Daoy (cell line): ENCODE measurements around the gene FRMD1. TPM values are rescaled to one million over a fixed set of nuclear protein-coding genes. Genes with fewer than 3 reads are reported as not detected.

Experiments
- DNase-seq: peaks from one replicate; pipeline ENCODE4 v3.0.0-alpha.2; 2015; ENCODE audit warnings: low read depth
- total RNA-seq: library from RNA; depleted of rRNA; stranded (reverse); fragments of >200 nt; shearing (Covaris generic); gene quantifications from 2 replicates; pipeline ENCODE4 v1.2.3, GENCODE V29; 2014

Gene FRMD1
- total RNA-seq, 1 experiment from 2014 or later = not detected

DNA sequence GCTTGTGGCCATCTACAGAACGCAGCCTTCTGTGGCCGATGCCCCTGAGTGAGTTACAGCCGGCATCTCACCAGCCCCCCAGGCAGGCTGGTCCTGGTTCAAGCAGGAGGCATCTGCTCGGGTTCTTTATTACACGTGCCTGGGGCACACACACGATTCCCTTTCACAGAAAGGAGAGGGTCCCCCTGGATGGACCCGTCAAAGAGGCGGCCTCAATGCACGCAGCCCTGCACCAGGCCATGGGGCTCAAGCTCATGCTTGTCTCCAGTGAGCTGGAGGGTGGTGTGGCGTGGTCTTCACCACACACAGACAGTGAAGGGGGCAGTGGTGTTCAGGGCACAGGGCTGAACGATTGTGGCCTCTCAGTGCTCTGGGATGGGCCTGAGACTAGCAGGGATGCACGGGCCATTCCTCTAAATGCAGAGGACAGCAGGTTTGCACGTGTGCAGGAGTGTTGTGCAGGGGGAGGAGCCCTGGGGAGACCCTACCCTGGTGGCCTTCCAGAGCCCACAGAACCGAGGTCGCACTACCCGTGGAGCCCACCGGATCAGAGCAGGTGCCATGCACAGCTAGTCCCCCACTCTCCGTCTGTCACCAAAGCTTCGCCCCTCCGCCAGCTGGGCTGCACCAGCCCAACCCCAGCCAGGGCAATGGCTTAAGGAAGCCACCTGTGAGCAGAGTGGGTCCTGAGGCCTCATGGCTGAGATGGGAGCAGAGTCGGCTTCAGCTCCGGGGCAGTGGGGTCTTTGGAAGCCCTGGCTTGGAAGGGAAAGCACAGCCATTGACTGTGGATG, 23.1 kb downstream of the FRMD1 start:
- DNase-seq = no peak

DNA sequence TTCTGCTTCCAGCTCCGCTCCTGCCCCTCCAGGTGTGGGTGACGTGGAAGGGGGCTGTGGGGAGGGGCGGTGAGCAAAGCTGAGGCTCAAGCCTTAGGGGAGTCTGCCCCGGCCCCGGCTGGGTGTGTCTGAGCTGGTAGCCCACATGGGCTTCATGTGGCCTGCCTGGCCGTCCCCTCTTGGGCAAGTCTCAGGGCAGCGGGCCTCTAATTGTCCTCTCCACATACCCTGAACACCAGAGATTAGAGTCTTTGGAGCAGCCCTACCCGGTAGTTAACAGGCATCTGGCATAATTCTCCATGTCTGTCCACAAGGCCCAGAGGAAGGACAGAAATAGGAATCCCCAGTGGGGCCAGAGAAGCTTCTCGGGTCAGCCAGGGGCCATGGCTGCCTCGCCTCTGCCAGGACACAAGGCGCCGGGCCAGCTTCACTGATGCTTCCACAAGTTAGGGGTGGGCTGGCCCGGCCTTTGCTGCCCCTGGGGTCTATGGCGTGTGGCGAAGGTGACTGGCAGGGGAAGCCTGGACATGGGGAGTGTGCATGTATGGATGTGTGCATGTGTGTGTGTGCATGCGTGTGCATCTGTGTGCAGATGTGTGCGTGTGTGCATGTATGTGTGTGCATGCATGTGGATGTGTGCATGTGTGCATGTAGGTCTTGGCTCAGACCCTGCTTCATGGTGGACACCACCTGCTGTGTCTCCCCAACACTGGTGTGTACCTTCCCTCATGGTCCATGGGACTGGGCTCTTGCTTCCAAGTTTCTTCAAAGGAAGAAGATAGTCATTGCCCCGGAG, 24.0 kb downstream of the FRMD1 start:
- no peak for DNase-seq

DNA sequence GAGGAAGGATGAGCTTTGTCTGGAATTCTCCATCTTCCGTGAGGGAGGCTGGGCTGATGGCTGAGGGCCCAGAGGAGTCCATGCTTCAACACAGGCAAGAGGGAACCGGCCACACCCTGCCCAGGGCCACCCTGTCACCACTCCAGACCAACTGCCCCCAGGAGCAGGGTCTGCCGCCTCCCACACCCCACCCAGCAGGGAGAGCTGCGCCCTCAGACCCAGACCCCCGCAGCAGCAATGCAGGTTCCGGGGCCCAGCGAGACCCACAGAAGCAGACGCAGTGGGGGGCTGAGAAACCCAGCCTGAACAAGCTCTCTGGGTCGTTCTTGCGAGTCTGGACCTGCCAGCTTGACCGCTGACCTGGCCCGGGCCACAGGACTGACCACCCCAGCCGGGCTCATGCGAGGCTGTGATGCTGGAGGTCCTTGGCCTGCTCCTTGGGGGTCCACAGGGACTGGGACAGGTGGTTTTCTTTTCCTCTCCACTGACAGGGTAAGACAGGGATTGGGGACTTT, 25.0 kb downstream of the FRMD1 start:
- DNase-seq = no peak

DNA sequence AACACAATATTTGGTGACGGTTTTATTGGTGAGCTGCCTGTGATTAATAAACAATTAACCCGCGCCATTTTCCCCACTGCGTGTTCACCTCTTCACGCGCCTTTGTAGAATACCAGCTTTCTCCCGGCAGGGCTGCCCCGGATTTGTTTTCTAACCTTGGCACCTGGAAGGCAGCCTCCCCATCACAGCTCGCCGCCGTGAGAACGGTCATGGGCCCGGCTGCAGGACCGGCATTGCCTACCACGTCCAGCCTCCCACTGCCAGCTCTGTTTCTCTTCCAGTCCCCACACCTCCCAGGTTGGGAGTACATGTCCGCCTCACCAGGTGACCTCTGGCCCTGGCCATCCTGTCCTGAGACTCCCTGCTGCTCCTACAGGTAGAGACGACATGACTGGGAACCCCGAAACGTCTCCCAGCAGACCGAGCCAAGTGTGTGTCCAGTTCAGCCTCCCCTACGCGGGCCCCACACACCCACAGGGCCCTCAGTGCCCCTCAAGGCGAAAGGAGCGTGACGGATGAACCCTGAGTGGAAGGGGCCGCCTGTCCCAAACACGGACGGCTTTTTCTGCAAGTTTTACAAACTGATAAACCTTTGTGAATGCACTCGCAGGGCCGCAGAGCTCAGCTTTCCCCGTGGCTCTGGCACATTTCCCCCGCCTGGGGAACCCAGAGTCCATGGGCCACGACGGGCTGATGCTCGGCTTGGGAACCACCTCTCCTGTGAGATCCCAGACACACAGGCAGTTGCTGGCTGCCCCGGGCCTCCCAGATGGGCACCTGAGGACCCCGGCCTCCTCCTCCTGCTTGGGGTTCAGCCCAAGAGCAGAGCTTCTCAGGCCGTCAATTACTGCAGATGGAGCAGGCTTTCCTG, 25.7 kb downstream of the FRMD1 start:
- DNase-seq = no peak

DNA sequence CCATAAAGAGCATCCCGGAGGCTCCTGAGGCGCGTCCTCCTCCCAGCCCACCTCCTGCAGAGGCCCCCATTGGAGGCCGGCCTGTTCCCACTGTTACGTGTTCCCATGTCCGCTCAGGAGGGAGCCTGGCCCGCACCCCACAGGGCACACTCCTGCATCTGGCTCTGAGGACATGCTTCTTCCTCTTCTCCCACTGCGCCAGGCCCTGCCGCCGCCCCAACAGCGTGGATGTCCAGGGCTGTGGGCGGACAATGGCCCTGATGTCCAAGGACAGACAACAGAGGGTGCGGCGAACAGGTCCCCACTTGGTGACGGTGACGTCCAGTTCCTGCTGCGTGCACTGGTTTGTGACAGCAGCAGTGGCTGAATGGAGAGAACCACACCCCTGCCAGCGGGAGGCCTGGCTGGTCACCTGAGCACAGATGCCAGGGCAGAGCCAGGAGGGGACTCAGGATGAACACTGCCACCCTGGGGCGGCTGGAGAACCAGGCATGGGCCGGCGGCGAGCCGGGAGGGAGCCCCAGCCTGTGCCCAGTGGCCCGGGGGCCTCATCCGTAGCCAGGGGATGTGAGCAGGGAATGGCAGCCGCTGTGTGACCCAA, 26.6 kb downstream of the FRMD1 start:
- DNase-seq = no peak

DNA sequence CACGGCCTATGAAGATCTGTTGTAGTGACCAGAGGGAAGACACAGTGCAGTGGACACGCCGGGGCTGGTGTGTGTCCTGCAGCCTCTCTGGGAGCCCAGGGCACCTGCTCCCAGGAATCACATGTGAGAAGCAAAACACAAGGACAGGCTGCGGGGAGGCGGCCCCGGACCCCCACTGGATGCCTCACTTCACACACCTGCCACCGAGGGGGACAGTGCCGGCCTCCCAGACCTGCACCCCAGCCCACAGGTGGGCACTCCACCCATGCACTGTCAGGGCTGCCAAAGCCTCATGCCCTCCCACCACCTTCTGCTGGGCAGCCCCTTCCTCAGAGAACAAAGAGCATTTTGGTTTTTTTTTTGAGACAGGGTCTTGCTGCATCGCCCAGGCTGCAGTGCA, 27.4 kb downstream of the FRMD1 start:
- DNase-seq = no peak

DNA sequence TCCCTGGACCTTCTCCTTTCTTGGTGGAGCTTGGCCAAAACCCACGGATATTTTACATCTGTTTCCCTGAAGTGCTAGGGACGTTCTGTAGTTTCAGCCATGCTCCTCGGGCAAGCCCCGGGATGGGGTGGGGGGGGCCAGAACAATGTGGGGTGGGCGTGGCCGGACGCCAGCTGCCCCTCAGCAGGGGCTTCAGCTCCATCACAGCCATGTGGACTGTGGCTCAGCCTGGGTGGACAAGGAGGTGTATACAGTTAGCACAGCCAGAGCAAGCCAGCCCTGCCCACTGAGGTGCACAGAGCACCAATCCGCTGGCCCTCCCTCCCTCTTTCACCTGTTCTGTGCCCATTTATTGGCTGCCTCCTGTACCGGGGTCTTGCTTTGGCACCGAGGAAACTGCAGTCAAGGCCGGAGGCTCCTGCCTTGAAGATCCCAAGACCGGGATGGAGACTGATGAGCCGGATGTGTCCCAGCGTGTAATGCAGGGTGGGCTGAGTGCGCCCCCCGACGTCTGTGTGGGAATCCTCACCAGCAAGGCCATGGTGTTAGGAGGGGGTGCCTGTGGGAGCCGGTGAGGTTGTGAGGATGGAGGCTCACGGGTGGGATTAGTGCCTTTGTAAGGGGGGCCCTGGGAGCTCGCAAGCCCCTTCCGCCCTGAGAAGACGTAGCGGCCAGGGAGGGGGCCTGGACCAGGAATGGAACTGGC, 28.0 kb downstream of the FRMD1 start:
- DNase-seq = peak; percentile 23

DNA sequence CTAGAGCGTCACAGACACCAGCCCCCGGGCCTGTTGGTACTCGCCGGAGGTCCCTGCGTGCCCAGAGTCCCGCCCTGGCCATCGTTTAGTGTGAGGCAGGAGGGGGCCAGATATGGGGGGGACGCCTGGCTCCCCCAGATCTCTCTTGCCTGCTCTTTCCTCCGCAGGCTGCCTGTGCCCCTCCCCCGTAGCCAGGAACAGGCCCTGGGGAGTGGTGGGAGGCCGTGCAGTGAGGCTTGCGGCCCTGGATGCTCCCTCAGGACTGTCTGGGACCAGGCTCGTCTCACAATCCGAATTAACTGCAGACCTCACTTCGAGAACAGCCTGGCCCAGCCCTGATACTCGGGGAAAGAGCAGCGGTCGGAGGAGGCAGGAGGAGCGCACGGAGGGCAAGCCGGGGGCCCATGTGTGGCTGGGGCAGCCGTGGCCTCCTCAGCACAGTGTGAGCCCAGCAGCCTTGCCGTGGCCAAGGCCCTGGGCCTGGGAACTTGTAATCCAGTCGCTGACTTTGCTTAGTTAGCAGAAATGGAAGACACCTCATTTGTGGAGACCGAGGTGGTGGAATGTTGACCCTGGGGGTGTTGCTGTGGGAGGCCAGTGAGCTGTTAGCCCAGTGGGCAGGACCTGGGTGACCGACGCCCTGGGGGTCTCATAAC, 28.7 kb downstream of the FRMD1 start:
- DNase-seq = no peak

DNA sequence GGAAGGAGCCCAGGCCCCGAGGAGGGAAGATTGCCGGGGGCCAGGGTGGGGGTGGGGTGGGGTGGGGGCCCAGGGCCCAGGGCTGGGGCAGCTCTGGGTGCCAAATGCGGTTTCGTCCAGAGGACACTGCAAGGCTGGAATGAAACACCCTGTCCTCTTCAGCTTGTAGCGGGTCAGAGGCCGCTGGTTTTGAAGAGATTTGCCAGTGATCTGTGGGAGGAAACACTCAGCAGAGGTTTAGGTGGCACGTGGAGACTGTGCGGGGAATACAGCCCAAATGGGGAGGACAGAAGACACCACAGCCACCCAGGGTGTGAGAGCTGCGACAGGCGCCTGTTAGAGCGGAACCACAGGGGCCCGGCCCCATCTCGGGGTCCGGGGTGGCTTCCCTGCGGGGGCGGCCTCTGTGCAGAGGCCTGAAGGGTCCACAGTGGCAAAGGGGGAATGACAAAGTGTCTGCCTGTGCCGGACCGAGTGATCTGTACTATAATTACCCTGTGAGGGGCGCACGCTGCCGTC, 29.2 kb downstream of the FRMD1 start:
- no peak for DNase-seq

DNA sequence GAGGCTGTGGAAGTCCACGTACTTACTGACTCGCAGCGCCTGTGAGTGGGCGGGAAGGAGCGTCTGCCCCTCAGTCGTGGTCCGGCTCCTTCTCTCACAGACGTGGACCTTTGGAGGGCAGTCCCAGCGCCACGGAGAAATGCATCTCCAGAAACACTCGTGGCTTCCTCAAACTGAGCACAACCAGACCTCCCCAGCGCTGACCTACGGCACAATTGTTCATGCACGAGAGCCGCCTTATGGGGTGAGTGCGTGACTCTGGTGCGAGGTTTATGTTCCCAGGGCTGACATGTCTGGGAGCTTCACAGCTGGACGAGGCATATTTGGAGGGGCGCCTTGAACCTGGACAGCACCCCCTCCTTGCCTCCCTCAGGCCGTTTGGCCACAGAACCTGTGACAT, 29.7 kb downstream of the FRMD1 start:
- DNase-seq = no peak

DNA sequence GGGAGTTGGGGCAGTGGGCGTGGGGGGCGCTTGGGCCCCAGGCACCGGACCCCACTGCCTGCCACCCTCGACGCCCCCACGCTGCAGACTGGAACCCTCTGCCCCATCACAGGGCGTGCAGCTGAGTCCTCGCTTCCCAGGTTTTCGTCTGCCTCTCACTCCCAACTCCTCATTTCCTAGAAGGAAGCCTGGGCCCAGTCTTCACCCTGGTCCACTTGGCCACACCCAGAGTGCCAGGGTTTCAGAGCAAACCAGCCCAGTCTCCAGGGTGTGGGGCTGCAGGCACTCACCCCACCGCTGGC, 30.3 kb downstream of the FRMD1 start:
- DNase-seq = no peak

DNA sequence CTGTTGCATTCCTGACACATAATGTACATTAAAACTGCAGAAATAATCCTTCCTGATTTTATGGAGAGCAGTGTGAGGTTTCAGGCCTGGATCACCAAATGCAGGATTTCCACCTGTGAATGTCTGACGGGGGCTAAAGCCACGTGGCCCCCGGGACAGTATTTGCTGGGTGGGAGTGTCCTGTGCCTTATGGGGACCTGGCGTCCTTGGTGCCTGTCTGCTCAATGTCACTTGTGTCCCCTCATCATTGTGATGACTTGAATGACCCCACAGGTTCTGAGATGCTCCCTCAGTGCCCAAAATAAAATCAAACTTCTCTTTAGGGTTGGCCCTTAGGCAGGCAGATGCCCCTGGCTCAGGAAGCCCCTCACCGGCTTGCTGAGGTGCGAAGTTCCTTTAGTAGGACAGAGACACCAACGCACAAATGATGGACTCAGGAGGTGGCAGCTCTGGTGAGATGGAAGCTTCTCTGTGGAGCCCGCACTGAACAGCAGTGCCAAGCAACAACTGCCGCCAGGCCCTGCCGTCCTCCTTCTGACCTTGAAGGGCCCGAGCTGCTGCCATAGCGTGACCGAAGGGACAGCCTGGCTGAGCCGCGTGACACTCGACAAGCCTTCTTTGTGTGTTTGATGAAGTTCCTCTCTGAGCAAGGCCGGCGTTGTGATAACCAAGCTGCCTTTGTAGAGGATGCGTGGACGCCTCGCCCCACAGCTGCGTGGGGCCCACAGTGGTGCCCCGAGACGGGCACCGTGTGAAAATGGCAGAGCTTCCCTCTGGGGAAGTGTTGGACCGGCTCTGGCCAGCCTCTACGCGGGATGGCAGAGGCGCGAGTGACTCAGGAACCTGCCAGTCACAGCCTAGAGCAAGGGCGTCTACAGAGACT, 30.9 kb downstream of the FRMD1 start:
- DNase-seq = no peak

DNA sequence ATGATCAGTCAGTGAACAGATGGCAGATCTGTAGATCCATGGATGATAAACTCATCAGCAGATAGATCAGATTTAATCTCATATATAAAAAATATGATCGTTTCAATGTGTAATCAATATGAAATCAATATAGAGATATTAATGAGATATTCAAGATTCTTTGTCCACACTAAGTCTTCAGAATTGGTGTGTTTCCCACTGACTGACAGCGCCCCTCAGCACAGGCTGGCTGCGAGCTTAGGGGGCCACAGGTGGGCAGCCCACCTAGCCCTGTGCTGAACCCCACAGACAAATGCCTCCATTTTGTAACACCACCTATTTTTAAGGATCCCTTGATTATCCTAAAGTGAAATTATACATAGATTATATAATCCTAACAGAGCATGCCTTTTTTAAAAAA, 32.3 kb downstream of the FRMD1 start:
- no peak for DNase-seq

DNA sequence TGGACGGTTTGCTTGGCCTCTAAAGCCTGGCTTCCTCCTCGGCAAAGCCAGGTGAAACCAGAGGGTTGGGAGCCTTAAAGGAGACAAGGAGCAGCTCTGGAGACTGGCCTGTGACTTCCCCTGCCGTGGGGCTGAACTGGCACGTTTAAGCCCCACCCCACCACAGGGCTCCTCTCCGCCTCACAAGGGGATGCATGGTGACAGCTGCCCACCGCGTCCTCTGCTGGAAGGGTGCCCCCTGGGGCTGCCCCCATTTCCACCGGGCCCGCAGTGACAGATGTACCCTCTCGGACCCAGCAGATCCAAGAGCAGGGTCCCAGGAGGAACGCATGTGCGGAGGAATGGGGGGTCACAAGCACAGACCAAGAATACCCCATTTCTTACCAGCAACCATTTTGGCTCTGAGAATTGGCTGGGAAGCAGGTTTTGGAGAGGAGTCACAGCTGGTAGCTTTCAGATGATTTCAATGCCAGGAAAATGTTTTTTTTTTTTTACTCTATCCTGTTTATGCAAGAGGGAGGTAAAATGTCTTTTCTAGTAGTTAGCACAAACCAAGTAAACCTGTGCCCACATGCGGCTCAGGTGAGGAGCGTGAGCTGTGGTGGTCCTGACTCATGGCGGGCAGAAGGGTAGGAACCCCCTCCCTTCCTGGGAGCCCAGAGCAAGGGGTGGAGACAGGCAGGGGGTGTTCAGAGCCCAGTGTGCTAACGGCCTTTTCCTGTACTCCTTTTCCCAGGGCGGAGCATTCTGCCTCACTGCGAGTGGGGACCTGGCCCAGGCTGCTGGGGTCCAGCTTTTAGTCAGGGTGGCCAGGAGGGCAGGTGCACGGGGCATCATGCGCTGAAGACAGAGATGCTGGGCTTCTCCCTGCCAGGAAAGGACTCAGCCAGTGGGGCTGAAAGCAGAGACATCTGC, 33.0 kb downstream of the FRMD1 start:
- no peak for DNase-seq

DNA sequence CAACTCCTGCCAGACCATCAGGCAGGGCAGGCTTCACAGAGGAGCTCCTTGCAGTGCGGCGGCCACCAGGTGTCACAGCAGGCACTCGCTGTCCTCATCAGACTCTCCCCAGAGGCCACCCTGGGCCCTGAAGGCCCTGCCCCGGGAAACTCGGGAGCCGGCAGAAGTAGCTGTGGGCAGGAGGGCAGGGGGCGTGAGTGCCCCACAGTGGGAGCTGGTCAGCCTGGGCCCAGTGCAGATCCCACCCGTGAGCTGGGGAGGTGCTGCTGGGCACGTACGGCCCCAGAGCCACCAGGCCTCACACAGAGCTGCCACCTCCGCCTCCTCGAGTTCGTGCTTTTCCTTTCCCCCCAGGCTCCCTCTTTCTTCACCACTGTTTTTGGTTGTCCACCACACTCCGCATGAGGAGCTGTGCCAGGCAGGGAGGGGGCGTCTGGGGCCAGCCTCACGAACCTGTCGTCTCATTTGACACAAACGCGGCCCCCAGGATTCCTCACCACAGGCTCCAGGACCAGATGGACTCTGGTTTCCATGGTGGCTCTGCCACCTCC, 33.8 kb downstream of the FRMD1 start:
- no peak for DNase-seq

DNA sequence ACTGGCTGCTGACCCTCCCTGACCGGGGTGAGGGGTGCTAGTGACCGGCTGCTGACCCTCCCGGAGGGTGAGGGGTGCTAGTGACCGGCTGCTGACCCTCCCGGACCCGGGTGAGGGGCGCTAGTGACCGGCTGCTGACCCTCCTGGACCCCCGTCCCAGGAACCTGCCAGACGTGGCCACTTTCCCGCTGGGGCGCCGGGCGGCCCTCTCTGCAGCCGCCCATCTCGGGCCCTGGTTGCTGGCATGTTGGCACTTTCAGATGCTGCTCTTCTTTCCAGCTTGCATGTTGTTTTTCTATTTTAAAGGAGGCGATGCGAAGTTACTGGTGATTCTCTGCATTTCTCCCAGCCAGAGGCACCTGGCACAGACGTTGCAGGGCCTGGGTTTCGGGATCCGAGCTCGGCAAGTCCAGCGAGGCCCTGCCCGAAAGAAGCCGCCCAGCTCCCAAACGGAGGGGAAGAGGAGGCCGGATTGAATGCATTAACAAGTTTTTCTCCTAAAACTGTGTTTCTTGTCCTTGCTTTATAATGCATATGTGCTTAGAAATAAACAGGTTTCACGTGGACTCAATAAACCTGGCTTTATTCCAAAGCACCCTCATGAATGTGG, 34.4 kb downstream of the FRMD1 start:
- DNase-seq = no peak

DNA sequence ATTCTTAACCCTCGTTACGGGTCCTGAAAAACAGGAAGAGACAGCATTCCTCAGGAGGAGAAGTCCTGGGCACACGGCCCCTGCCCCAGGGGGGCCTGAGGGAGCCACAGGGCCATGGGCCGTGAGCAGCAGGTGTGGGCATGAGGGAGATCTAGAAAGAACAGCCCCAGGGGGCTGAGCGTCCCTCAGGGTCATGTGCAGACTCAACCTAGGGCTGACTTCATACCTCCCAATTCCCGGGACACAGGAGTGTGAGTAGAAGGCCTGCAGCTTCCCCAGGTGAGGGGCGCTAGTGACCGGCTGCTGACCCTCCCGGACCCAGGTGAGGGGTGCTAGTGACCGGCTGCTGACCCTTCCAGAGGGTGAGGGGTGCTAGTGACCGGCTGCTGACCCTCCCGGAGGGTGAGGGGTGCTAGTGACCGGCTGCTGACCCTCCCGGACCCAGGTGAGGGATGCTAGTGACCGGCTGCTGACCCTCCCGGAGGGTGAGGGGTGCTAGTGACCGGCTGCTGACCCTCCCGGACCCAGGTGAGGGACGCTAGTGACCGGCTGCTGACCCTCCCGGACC, 35.1 kb downstream of the FRMD1 start:
- no peak for DNase-seq
